ENCODE measurements around the gene CENPO. TPM values are rescaled to one million over a fixed set of nuclear protein-coding genes. Genes with fewer than 3 reads are reported as not detected.

Gene CENPO
- total and polyA plus RNA-seq, 2 donors (not counting 3 experiments of a cell fraction or from before 2014, with no cell fraction given) = 26.8 to 45.3 TPM

GRCh38 chr2:24792542-24792873, 717 bp upstream of the CENPO start:
- H3K27me3 ChIP-seq (ENCODE audit: control insufficient read depth in 2 of 2, insufficient read depth in 2 of 2, low read length in 2 of 2) = no peaks in the 10 kb centered on the region
- peaks cover 40% of the 10 kb centered on the region for H3K79me2 ChIP-seq (ENCODE audit: control insufficient read depth, insufficient read depth, low read length)
- H4K20me1 ChIP-seq (replicated peaks; ENCODE audit: control insufficient read depth, extremely low read depth, insufficient read depth, low read length) = no peaks in the 10 kb centered on the region
- TSS peak; percentile 56 for BruUV-seq (replicated peaks)
- dilution Hi-C loops (cut with MboI; ENCODE audit: extremely low pct_ligation_motif_present, low sequenced_read_pairs) (no loop called here), intact Hi-C loops (cut with micrococcal nuclease) (loop anchor here (2.0 to 5.0 kb wide), 3 partner anchors 90 to 302 kb away; partner anchors contain the start of gene NCOA1)
- no peaks in the 10 kb centered on the region for H3K9me3 ChIP-seq (replicated peaks; ENCODE audit: control insufficient read depth, insufficient read depth, low read length)
- peak overlapping the region; percentile 26 to 82 (median 61) for H3K4me3 ChIP-seq (replicated peaks in 1 of 3; ENCODE audit: insufficient read depth in 1 of 3, low read depth in 1 of 3, low read length in 3 of 3)
- DNase-seq (ENCODE audit: low read depth, low spot score) = no peak
- ChIA-PET CTCF (interaction anchor here (0.6 to 3.2 kb wide), 14 partner anchors 13 to 577 kb away, joined by 3 to 43 read pairs (median 6); no protein-coding TSS in a partner anchor), POLR2A (interaction anchor here (1.1 to 1.2 kb wide), 2 partner anchors 15 to 35 kb away, joined by 3 to 4 read pairs; no protein-coding TSS in a partner anchor)
- H3K36me3 ChIP-seq (ENCODE audit: control insufficient read depth in 2 of 2, extremely low read depth in 1 of 2, insufficient read depth in 2 of 2, low read length in 2 of 2) = no peaks in the 10 kb centered on the region
- FAIRE-seq = no peak
- TF ChIP-seq GATA2 (IDR thresholded peaks at IDR 0.05; ENCODE audit: insufficient read depth, insufficient read length, low read depth, low read length) = no peak
- TF ChIP-seq JUN (IDR thresholded peaks at IDR 0.05; ENCODE audit: borderline replicate concordance, insufficient read depth, insufficient read length, low read depth) = no peak
- TF ChIP-seq MAX (IDR thresholded peaks at IDR 0.05; ENCODE audit: insufficient read depth, insufficient read length) = no peak
- no peak for TF ChIP-seq POLR2AphosphoS5 (IDR thresholded peaks at IDR 0.05; ENCODE audit: insufficient read depth, low read depth, low read length)
- TF ChIP-seq EZH2 (IDR thresholded peaks at IDR 0.05; ENCODE audit: borderline replicate concordance, low read depth, low read length, severe bottlenecking) = no peak
- TF ChIP-seq POLR2A (IDR thresholded peaks at IDR 0.05; ENCODE audit: low read depth, low read length) = no peak
- no peak for TF ChIP-seq MYC (IDR thresholded peaks at IDR 0.05; ENCODE audit: low read depth, low read length)
- TF ChIP-seq CTCF (IDR thresholded peaks at IDR 0.05; ENCODE audit: extremely low read depth in 1 of 2, insufficient read depth in 1 of 2, low read depth in 1 of 2, low read length in 2 of 2) = no peak
- TF ChIP-seq FOS (IDR thresholded peaks at IDR 0.05; ENCODE audit: borderline replicate concordance, insufficient read depth, low read length) = no peak
- H3K4me2 ChIP-seq (ENCODE audit: insufficient read depth, low read length) = peak overlapping the region; percentile 70
- H2AFZ ChIP-seq (ENCODE audit: low read depth, low read length) = peak overlapping the region; percentile 35
- H3K9me1 ChIP-seq (replicated peaks; ENCODE audit: control insufficient read depth, extremely low read depth, insufficient read depth, low read length) = no peaks in the 10 kb centered on the region
- peak overlapping the region; percentile 92 for H3K9ac ChIP-seq (replicated peaks; ENCODE audit: extremely low read depth, insufficient read depth, low read length)
- H3K4me1 ChIP-seq (ENCODE audit: control insufficient read depth, extremely low read depth, insufficient read depth, low read length) = peaks cover 20% of the 10 kb centered on the region
- H3K27ac ChIP-seq (ENCODE audit: insufficient read depth, low read depth, low read length) = peak overlapping the region; percentile 81

All from endothelial cell of umbilical vein (primary cell).